HCT116 (cell line): ENCODE data around the gene SAMD10. TPM values are rescaled to one million over a fixed set of nuclear protein-coding genes. Genes with fewer than 3 reads are reported as not detected.

Experiments
- ATAC-seq: fragments of 200-7000 bp; cut with Tn5 transposase; 2 replicates; pipeline ENCODE4 v1.9.1; 2020; ENCODE audit warnings: mild to moderate bottlenecking, moderate library complexity
- BruUV-seq: library from RNA; stranded (reverse); fragments of 400-500 nt; replicated peaks from 2 replicates; lab custom pipeline; 2021; lab: Mats Ljungman, UMichigan
- CTCF ChIA-PET: fragments of 300-600 bp; sonication (Branson Sonifier 250); formaldehyde crosslinking; loops from one replicate; lab custom pipeline; 2021; ENCODE audit warnings: antibody characterized with exemption; lab: Charles Lee
- POLR2A ChIA-PET: fragments of 300-600, 350-600 bp; sonication (Branson Sonifier 250); formaldehyde crosslinking; loops from one replicate; lab custom pipeline; 2021; ENCODE audit warnings: antibody characterized with exemption; lab: Charles Lee
- RAD21 ChIA-PET, 2 experiments: fragments of 300-600 bp; sonication (Branson Sonifier 250); formaldehyde crosslinking; loops; one replicate each; lab custom pipeline; 2023; ENCODE audit warnings: low total read pairs in 2 of 2; ENCODE audit not compliant: uncharacterized antibody in 2 of 2, unreplicated experiment in 2 of 2, low non-redundant PET in 1 of 2; lab: Charles Lee
- DNase-seq: peaks from one replicate; pipeline ENCODE4 v3.0.0-alpha.2; 2010; ENCODE audit warnings: low read depth, low spot score
- H2AFZ ChIP-seq: fragments of 200-600 bp; shearing (Covaris generic), sonication (generic); 2 replicates; pipeline ENCODE4 v1.6.1; 2017; ENCODE audit warnings: low read depth, mixed run types, mixed read lengths, antibody characterized with exemption, low read length; ENCODE audit not compliant: poor library complexity, severe bottlenecking
- H3K27ac ChIP-seq: 2 replicates; pipeline ENCODE4 v1.5.1; 2012; ENCODE audit warnings: low read depth, low read length
- H3K27me3 ChIP-seq: fragments of 200-600 bp; sonication (generic); 2 replicates; pipeline ENCODE4 v1.6.1; 2016; ENCODE audit warnings: mixed run types, low read length, mixed read lengths; ENCODE audit not compliant: insufficient read depth
- H3K36me3 ChIP-seq, 2 experiments: fragments of 200-500 bp in 1 of 2; fragments of 200-600 bp in 1 of 2; sonication (Bioruptor generic) in 1 of 2; sonication (generic) in 1 of 2; 2 replicates each; pipeline versions ENCODE4 v1.5.1 to v1.6.1; 2014 to 2016; ENCODE audit warnings: low read length in 2 of 2, inconsistent platforms in 1 of 2, mixed read lengths in 1 of 2, mixed run types in 1 of 2; ENCODE audit not compliant: insufficient read depth in 2 of 2, control insufficient read depth in 1 of 2
- H3K4me1 ChIP-seq, 2 experiments: fragments of 200-600 bp in 1 of 2; sonication (generic) in 1 of 2; 2 replicates each; pipeline versions ENCODE4 v1.5.1 to v1.6.1; 2012 to 2017; ENCODE audit warnings: low read length in 2 of 2, inconsistent platforms in 1 of 2, mild to moderate bottlenecking in 1 of 2, mixed read lengths in 1 of 2, mixed run types in 1 of 2, moderate library complexity in 1 of 2; ENCODE audit not compliant: insufficient read depth in 2 of 2, control insufficient read depth in 1 of 2
- H3K4me2 ChIP-seq: fragments of 200-600 bp; sonication (generic); 2 replicates; pipeline ENCODE4 v1.6.1; 2017; ENCODE audit warnings: mixed run types, low read length, mixed read lengths
- H3K4me3 ChIP-seq, 2 experiments: fragments of 200-600 bp in 1 of 2; sonication (generic) in 1 of 2; replicated peaks in 1 of 2; 2 replicates each; pipeline ENCODE4 v1.5.1; 2011 to 2016; ENCODE audit warnings: low read length in 2 of 2, control low read depth in 1 of 2, low read depth in 1 of 2, mild to moderate bottlenecking in 1 of 2, mixed read lengths in 1 of 2, mixed run types in 1 of 2
- H3K79me2 ChIP-seq: fragments of 200-600 bp; sonication (generic); 2 replicates; pipeline ENCODE4 v1.6.1; 2017; ENCODE audit warnings: mild to moderate bottlenecking, mixed run types, low read length, moderate library complexity, mixed read lengths; ENCODE audit not compliant: insufficient read depth
- H3K9ac ChIP-seq: fragments of 200-600 bp; sonication (generic); 2 replicates; pipeline ENCODE4 v1.6.1; 2016; ENCODE audit warnings: low read length, mixed read lengths
- H3K9me2 ChIP-seq: fragments of 200-600 bp; sonication (generic), shearing (Covaris generic); 2 replicates; pipeline ENCODE4 v1.6.1; 2017; ENCODE audit warnings: mixed run types, mild to moderate bottlenecking, moderate library complexity; ENCODE audit not compliant: insufficient read depth
- H3K9me3 ChIP-seq, 2 experiments: fragments of 200-500 bp in 1 of 2; fragments of 200-600 bp in 1 of 2; sonication (Bioruptor generic) in 1 of 2; sonication (generic) in 1 of 2; 2 replicates each; pipeline ENCODE4 v1.6.1; 2014 to 2017; ENCODE audit warnings: low read length in 2 of 2, mixed read lengths in 2 of 2, inconsistent platforms in 1 of 2, low read depth in 1 of 2, mild to moderate bottlenecking in 1 of 2, mixed run types in 1 of 2, moderate library complexity in 1 of 2; ENCODE audit not compliant: control insufficient read depth in 1 of 2, insufficient read depth in 1 of 2
- H4K20me1 ChIP-seq: fragments of 200-600 bp; sonication (generic), shearing (Covaris generic); 2 replicates; pipeline ENCODE4 v1.6.1; 2017; ENCODE audit warnings: mixed run types, mild to moderate bottlenecking, moderate library complexity; ENCODE audit not compliant: insufficient read depth
- CBX3 ChIP-seq: IDR thresholded peaks from 2 replicates; pipeline ENCODE4 v1.6.1; 2012; ENCODE audit warnings: low read depth
- CEBPB ChIP-seq: IDR thresholded peaks from 2 replicates; pipeline ENCODE4 v1.6.1; 2012; ENCODE audit warnings: low read depth
- ELF1 ChIP-seq: IDR thresholded peaks from 2 replicates; pipeline ENCODE4 v1.6.1; 2012; ENCODE audit warnings: low read depth, borderline replicate concordance
- EZH2 ChIP-seq: fragments of 200-600 bp; sonication (generic); IDR thresholded peaks from 2 replicates; pipeline ENCODE4 v1.6.1; 2017; ENCODE audit warnings: antibody characterized with exemption, mixed run types
- EZH2phosphoT487 ChIP-seq: fragments of 200-600 bp; IDR thresholded peaks from 2 replicates; pipeline ENCODE4 v1.6.1; 2018; ENCODE audit warnings: antibody characterized with exemption, borderline replicate concordance
- FOSL1 ChIP-seq: IDR thresholded peaks from 2 replicates; pipeline ENCODE4 v1.6.1; 2012; ENCODE audit warnings: low read depth
- POLR2A ChIP-seq: IDR thresholded peaks from 2 replicates; pipeline ENCODE4 v1.7.0; 2011; ENCODE audit warnings: borderline replicate concordance; ENCODE audit not compliant: insufficient read depth, insufficient read length; ENCODE audit errors: extremely low read depth
- RAD21 ChIP-seq: IDR thresholded peaks from 2 replicates; pipeline ENCODE4 v1.6.1; 2012; ENCODE audit warnings: low read depth, mild to moderate bottlenecking
- SIN3A ChIP-seq: IDR thresholded peaks from 2 replicates; pipeline ENCODE4 v1.6.1; 2012; ENCODE audit warnings: low read depth
- SP1 ChIP-seq: IDR thresholded peaks from 2 replicates; pipeline ENCODE4 v1.6.1; 2012; ENCODE audit warnings: low read depth
- YY1 ChIP-seq: IDR thresholded peaks from 2 replicates; pipeline ENCODE4 v1.6.1; 2011; ENCODE audit warnings: low read length, low read depth, moderate library complexity, mild to moderate bottlenecking; ENCODE audit not compliant: insufficient replicate concordance; ENCODE audit errors: extremely low read depth
- intact Hi-C: fragments of 100-400 bp; cut with micrococcal nuclease; formaldehyde crosslinking; loops from 2 replicates; pipeline ENCODE4 v1.10.0; 2022
- total RNA-seq: library from RNA; stranded (reverse); gene quantifications from one replicate; pipeline ENCODE4 v1.2.1, GENCODE V29; 2021; ENCODE audit not compliant: unreplicated experiment
- TF ChIP-seq, protein P1 (sequence below), 3 experiments: fragments of 200-600 bp in 1 of 3; sonication (generic) in 1 of 3; IDR thresholded peaks in 2 of 3; conservative IDR thresholded peaks in 1 of 3; 2 replicates each; pipeline ENCODE4 v1.5.1; 2012 to 2017; ENCODE audit warnings: low read depth in 2 of 3, low read length in 2 of 3, antibody characterized with exemption in 1 of 3, borderline replicate concordance in 1 of 3, control low read depth in 1 of 3, mild to moderate bottlenecking in 1 of 3, mixed read lengths in 1 of 3, mixed run types in 1 of 3, moderate library complexity in 1 of 3; ENCODE audit not compliant: insufficient read depth in 1 of 3
- TF ChIP-seq, protein P2 (sequence below): IDR thresholded peaks from 2 replicates; pipeline ENCODE4 v1.6.1; 2012
- TF ChIP-seq, protein P3 (sequence below): IDR thresholded peaks from 2 replicates; pipeline ENCODE4 v1.6.1; 2012; ENCODE audit warnings: low read depth
- TF ChIP-seq, protein P4 (sequence below): IDR thresholded peaks from 2 replicates; pipeline ENCODE4 v1.6.1; 2012

The SAMD10 gene
- total RNA-seq, 1 experiment from 2014 or later, result 4.2 TPM

DNA sequence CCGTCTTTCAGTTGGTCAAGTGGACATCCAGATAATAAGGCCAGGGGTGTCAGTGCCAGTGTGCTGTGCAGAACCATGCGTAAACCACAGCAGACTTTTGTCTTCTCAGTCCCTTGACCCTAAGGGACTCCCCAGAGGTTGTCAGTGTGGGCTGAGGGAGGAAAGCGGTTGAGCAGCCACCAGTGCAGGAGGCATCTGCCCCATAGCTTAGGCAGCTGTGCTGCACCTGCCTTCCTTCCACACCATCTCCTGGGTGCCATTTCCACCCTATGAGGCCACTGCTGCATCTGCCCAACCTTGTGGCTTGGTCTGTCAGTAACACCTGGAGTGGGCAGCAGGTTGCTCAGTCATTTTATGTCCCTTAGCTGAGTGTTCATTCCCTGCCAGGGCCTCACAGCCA, 27.5 kb upstream of the SAMD10 start:
- ChIA-PET CTCF (no interaction called here), POLR2A (no interaction called here), RAD21 (no interaction called here)
- Histone ChIP-seq H3K9me3 (peaks cover 3 to 7% of the 10 kb centered on the region in 2 experiments; a peak in 2 of 4 replicates), H3K9me2 (no peaks in the 10 kb centered on the region), H2AFZ (no peak overlapping the region), H3K4me3 (no peak overlapping the region), H3K79me2 (peaks cover 45% of the 10 kb centered on the region), H3K36me3 (peaks cover 33 to 52% of the 10 kb centered on the region in 2 experiments), H3K27me3 (no peaks in the 10 kb centered on the region), H3K9ac (no peak overlapping the region), H3K4me2 (no peak overlapping the region), H3K4me1 (no peaks in the 10 kb centered on the region), H3K27ac (no peak overlapping the region), H4K20me1 (no peaks in the 10 kb centered on the region)
- ATAC-seq (no peak), DNase-seq (no peak)
- no TSS peak for BruUV-seq
- intact Hi-C loops, result no loop called here
- no peak for TF ChIP-seq EZH2phosphoT487
- TF ChIP-seq, protein P1, sequence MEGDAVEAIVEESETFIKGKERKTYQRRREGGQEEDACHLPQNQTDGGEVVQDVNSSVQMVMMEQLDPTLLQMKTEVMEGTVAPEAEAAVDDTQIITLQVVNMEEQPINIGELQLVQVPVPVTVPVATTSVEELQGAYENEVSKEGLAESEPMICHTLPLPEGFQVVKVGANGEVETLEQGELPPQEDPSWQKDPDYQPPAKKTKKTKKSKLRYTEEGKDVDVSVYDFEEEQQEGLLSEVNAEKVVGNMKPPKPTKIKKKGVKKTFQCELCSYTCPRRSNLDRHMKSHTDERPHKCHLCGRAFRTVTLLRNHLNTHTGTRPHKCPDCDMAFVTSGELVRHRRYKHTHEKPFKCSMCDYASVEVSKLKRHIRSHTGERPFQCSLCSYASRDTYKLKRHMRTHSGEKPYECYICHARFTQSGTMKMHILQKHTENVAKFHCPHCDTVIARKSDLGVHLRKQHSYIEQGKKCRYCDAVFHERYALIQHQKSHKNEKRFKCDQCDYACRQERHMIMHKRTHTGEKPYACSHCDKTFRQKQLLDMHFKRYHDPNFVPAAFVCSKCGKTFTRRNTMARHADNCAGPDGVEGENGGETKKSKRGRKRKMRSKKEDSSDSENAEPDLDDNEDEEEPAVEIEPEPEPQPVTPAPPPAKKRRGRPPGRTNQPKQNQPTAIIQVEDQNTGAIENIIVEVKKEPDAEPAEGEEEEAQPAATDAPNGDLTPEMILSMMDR (IDR thresholded peaks at IDR 0.05 in 2 of 3, conservative IDR thresholded peaks at IDR 0.05 in 1 of 3; ENCODE audit: borderline replicate concordance in 1 of 3, insufficient read depth in 1 of 3, low read depth in 2 of 3, low read length in 2 of 3), result no peak
- TF ChIP-seq YY1, result no peak
- no peak for TF ChIP-seq RAD21
- TF ChIP-seq CBX3, result no peak
- TF ChIP-seq ELF1, result no peak
- TF ChIP-seq, protein P2, sequence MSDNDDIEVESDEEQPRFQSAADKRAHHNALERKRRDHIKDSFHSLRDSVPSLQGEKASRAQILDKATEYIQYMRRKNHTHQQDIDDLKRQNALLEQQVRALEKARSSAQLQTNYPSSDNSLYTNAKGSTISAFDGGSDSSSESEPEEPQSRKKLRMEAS, result no peak
- TF ChIP-seq POLR2A, result no peak
- TF ChIP-seq SP1, result no peak
- TF ChIP-seq EZH2, result no peak
- no peak for TF ChIP-seq SIN3A
- TF ChIP-seq, protein P3, sequence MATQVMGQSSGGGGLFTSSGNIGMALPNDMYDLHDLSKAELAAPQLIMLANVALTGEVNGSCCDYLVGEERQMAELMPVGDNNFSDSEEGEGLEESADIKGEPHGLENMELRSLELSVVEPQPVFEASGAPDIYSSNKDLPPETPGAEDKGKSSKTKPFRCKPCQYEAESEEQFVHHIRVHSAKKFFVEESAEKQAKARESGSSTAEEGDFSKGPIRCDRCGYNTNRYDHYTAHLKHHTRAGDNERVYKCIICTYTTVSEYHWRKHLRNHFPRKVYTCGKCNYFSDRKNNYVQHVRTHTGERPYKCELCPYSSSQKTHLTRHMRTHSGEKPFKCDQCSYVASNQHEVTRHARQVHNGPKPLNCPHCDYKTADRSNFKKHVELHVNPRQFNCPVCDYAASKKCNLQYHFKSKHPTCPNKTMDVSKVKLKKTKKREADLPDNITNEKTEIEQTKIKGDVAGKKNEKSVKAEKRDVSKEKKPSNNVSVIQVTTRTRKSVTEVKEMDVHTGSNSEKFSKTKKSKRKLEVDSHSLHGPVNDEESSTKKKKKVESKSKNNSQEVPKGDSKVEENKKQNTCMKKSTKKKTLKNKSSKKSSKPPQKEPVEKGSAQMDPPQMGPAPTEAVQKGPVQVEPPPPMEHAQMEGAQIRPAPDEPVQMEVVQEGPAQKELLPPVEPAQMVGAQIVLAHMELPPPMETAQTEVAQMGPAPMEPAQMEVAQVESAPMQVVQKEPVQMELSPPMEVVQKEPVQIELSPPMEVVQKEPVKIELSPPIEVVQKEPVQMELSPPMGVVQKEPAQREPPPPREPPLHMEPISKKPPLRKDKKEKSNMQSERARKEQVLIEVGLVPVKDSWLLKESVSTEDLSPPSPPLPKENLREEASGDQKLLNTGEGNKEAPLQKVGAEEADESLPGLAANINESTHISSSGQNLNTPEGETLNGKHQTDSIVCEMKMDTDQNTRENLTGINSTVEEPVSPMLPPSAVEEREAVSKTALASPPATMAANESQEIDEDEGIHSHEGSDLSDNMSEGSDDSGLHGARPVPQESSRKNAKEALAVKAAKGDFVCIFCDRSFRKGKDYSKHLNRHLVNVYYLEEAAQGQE, result no peak
- TF ChIP-seq, protein P4, sequence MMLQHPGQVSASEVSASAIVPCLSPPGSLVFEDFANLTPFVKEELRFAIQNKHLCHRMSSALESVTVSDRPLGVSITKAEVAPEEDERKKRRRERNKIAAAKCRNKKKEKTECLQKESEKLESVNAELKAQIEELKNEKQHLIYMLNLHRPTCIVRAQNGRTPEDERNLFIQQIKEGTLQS, result no peak
- no peak for TF ChIP-seq CEBPB
- TF ChIP-seq FOSL1, result no peak
